HCT116 (cell line): Measurements from ENCODE around the gene B4GALNT4. TPM values are rescaled to one million over a fixed set of nuclear protein-coding genes. Genes with fewer than 3 reads are reported as not detected.

Experiments used
- ATAC-seq: fragments of 200-7000 bp; cut with Tn5 transposase; 2 replicates; pipeline ENCODE4 v1.9.1; 2020; ENCODE audit warnings: mild to moderate bottlenecking, moderate library complexity
- BruUV-seq: library from RNA; stranded (reverse); fragments of 400-500 nt; replicated peaks from 2 replicates; lab custom pipeline; 2021; lab: Mats Ljungman, UMichigan
- CTCF ChIA-PET: fragments of 300-600 bp; sonication (Branson Sonifier 250); formaldehyde crosslinking; loops from one replicate; lab custom pipeline; 2021; ENCODE audit warnings: antibody characterized with exemption; lab: Charles Lee
- POLR2A ChIA-PET: fragments of 300-600, 350-600 bp; sonication (Branson Sonifier 250); formaldehyde crosslinking; loops from one replicate; lab custom pipeline; 2021; ENCODE audit warnings: antibody characterized with exemption; lab: Charles Lee
- RAD21 ChIA-PET, 2 experiments: fragments of 300-600 bp; sonication (Branson Sonifier 250); formaldehyde crosslinking; loops; one replicate each; lab custom pipeline; 2023; ENCODE audit warnings: low total read pairs in 2 of 2; ENCODE audit not compliant: uncharacterized antibody in 2 of 2, unreplicated experiment in 2 of 2, low non-redundant PET in 1 of 2; lab: Charles Lee
- DNase-seq: peaks from one replicate; pipeline ENCODE4 v3.0.0-alpha.2; 2010; ENCODE audit warnings: low read depth, low spot score
- H2AFZ ChIP-seq: fragments of 200-600 bp; shearing (Covaris generic), sonication (generic); 2 replicates; pipeline ENCODE4 v1.6.1; 2017; ENCODE audit warnings: low read depth, mixed run types, mixed read lengths, antibody characterized with exemption, low read length; ENCODE audit not compliant: poor library complexity, severe bottlenecking
- H3K27ac ChIP-seq: 2 replicates; pipeline ENCODE4 v1.5.1; 2012; ENCODE audit warnings: low read depth, low read length
- H3K27me3 ChIP-seq: fragments of 200-600 bp; sonication (generic); 2 replicates; pipeline ENCODE4 v1.6.1; 2016; ENCODE audit warnings: mixed run types, low read length, mixed read lengths; ENCODE audit not compliant: insufficient read depth
- H3K36me3 ChIP-seq, 2 experiments: fragments of 200-500 bp in 1 of 2; fragments of 200-600 bp in 1 of 2; sonication (Bioruptor generic) in 1 of 2; sonication (generic) in 1 of 2; 2 replicates each; pipeline versions ENCODE4 v1.5.1 to v1.6.1; 2014 to 2016; ENCODE audit warnings: low read length in 2 of 2, inconsistent platforms in 1 of 2, mixed read lengths in 1 of 2, mixed run types in 1 of 2; ENCODE audit not compliant: insufficient read depth in 2 of 2, control insufficient read depth in 1 of 2
- H3K4me1 ChIP-seq, 2 experiments: fragments of 200-600 bp in 1 of 2; sonication (generic) in 1 of 2; 2 replicates each; pipeline versions ENCODE4 v1.5.1 to v1.6.1; 2012 to 2017; ENCODE audit warnings: low read length in 2 of 2, inconsistent platforms in 1 of 2, mild to moderate bottlenecking in 1 of 2, mixed read lengths in 1 of 2, mixed run types in 1 of 2, moderate library complexity in 1 of 2; ENCODE audit not compliant: insufficient read depth in 2 of 2, control insufficient read depth in 1 of 2
- H3K4me2 ChIP-seq: fragments of 200-600 bp; sonication (generic); 2 replicates; pipeline ENCODE4 v1.6.1; 2017; ENCODE audit warnings: mixed run types, low read length, mixed read lengths
- H3K4me3 ChIP-seq, 2 experiments: fragments of 200-600 bp in 1 of 2; sonication (generic) in 1 of 2; replicated peaks in 1 of 2; 2 replicates each; pipeline ENCODE4 v1.5.1; 2011 to 2016; ENCODE audit warnings: low read length in 2 of 2, control low read depth in 1 of 2, low read depth in 1 of 2, mild to moderate bottlenecking in 1 of 2, mixed read lengths in 1 of 2, mixed run types in 1 of 2
- H3K79me2 ChIP-seq: fragments of 200-600 bp; sonication (generic); 2 replicates; pipeline ENCODE4 v1.6.1; 2017; ENCODE audit warnings: mild to moderate bottlenecking, mixed run types, low read length, moderate library complexity, mixed read lengths; ENCODE audit not compliant: insufficient read depth
- H3K9ac ChIP-seq: fragments of 200-600 bp; sonication (generic); 2 replicates; pipeline ENCODE4 v1.6.1; 2016; ENCODE audit warnings: low read length, mixed read lengths
- H3K9me2 ChIP-seq: fragments of 200-600 bp; sonication (generic), shearing (Covaris generic); 2 replicates; pipeline ENCODE4 v1.6.1; 2017; ENCODE audit warnings: mixed run types, mild to moderate bottlenecking, moderate library complexity; ENCODE audit not compliant: insufficient read depth
- H3K9me3 ChIP-seq, 2 experiments: fragments of 200-500 bp in 1 of 2; fragments of 200-600 bp in 1 of 2; sonication (Bioruptor generic) in 1 of 2; sonication (generic) in 1 of 2; 2 replicates each; pipeline ENCODE4 v1.6.1; 2014 to 2017; ENCODE audit warnings: low read length in 2 of 2, mixed read lengths in 2 of 2, inconsistent platforms in 1 of 2, low read depth in 1 of 2, mild to moderate bottlenecking in 1 of 2, mixed run types in 1 of 2, moderate library complexity in 1 of 2; ENCODE audit not compliant: control insufficient read depth in 1 of 2, insufficient read depth in 1 of 2
- H4K20me1 ChIP-seq: fragments of 200-600 bp; sonication (generic), shearing (Covaris generic); 2 replicates; pipeline ENCODE4 v1.6.1; 2017; ENCODE audit warnings: mixed run types, mild to moderate bottlenecking, moderate library complexity; ENCODE audit not compliant: insufficient read depth
- CBX3 ChIP-seq: IDR thresholded peaks from 2 replicates; pipeline ENCODE4 v1.6.1; 2012; ENCODE audit warnings: low read depth
- CEBPB ChIP-seq: IDR thresholded peaks from 2 replicates; pipeline ENCODE4 v1.6.1; 2012; ENCODE audit warnings: low read depth
- EGR1 ChIP-seq: IDR thresholded peaks from 2 replicates; pipeline ENCODE4 v1.6.1; 2012; ENCODE audit warnings: low read depth
- ELF1 ChIP-seq: IDR thresholded peaks from 2 replicates; pipeline ENCODE4 v1.6.1; 2012; ENCODE audit warnings: low read depth, borderline replicate concordance
- EZH2 ChIP-seq: fragments of 200-600 bp; sonication (generic); IDR thresholded peaks from 2 replicates; pipeline ENCODE4 v1.6.1; 2017; ENCODE audit warnings: antibody characterized with exemption, mixed run types
- EZH2phosphoT487 ChIP-seq: fragments of 200-600 bp; IDR thresholded peaks from 2 replicates; pipeline ENCODE4 v1.6.1; 2018; ENCODE audit warnings: antibody characterized with exemption, borderline replicate concordance
- FOSL1 ChIP-seq: IDR thresholded peaks from 2 replicates; pipeline ENCODE4 v1.6.1; 2012; ENCODE audit warnings: low read depth
- JUND ChIP-seq: IDR thresholded peaks from 2 replicates; pipeline ENCODE4 v1.6.1; 2012
- POLR2A ChIP-seq: IDR thresholded peaks from 2 replicates; pipeline ENCODE4 v1.7.0; 2011; ENCODE audit warnings: borderline replicate concordance; ENCODE audit not compliant: insufficient read depth, insufficient read length; ENCODE audit errors: extremely low read depth
- RAD21 ChIP-seq: IDR thresholded peaks from 2 replicates; pipeline ENCODE4 v1.6.1; 2012; ENCODE audit warnings: low read depth, mild to moderate bottlenecking
- SIN3A ChIP-seq: IDR thresholded peaks from 2 replicates; pipeline ENCODE4 v1.6.1; 2012; ENCODE audit warnings: low read depth
- SRF ChIP-seq: IDR thresholded peaks from 2 replicates; pipeline ENCODE4 v1.6.1; 2012; ENCODE audit warnings: low read depth
- TCF7L2 ChIP-seq: IDR thresholded peaks from 2 replicates; pipeline ENCODE4 v1.7.0; 2011; ENCODE audit warnings: borderline replicate concordance, inconsistent platforms; ENCODE audit not compliant: insufficient read depth, insufficient read length; ENCODE audit errors: extremely low read depth
- ZFX ChIP-seq: fragments of 450-650 bp; IDR thresholded peaks from 2 replicates; pipeline ENCODE4 v1.6.1; 2017
- ZNF274 ChIP-seq: fragments of 200-500 bp; sonication (Bioruptor generic); IDR thresholded peaks from 2 replicates; pipeline ENCODE4 v1.6.1; 2014; ENCODE audit warnings: mild to moderate bottlenecking, low read depth, low read length, inconsistent platforms
- intact Hi-C: fragments of 100-400 bp; cut with micrococcal nuclease; formaldehyde crosslinking; loops from 2 replicates; pipeline ENCODE4 v1.10.0; 2022
- total RNA-seq: library from RNA; stranded (reverse); gene quantifications from one replicate; pipeline ENCODE4 v1.2.1, GENCODE V29; 2021; ENCODE audit not compliant: unreplicated experiment
- TF ChIP-seq, protein P1 (sequence below): IDR thresholded peaks from 2 replicates; pipeline ENCODE4 v1.6.1; 2012
- TF ChIP-seq, protein P2 (sequence below): IDR thresholded peaks from 2 replicates; pipeline ENCODE4 v1.6.1; 2012
- TF ChIP-seq, protein P3 (sequence below): IDR thresholded peaks from 2 replicates; pipeline ENCODE4 v1.6.1; 2012; ENCODE audit warnings: low read depth
- TF ChIP-seq, protein P4 (sequence below): IDR thresholded peaks from 2 replicates; pipeline ENCODE4 v1.6.1; 2011; ENCODE audit warnings: mild to moderate bottlenecking, low read length, moderate library complexity; ENCODE audit not compliant: insufficient replicate concordance; ENCODE audit errors: extremely low read depth

The B4GALNT4 gene
- total RNA-seq, 1 experiment from 2014 or later: 54.3 TPM

DNA sequence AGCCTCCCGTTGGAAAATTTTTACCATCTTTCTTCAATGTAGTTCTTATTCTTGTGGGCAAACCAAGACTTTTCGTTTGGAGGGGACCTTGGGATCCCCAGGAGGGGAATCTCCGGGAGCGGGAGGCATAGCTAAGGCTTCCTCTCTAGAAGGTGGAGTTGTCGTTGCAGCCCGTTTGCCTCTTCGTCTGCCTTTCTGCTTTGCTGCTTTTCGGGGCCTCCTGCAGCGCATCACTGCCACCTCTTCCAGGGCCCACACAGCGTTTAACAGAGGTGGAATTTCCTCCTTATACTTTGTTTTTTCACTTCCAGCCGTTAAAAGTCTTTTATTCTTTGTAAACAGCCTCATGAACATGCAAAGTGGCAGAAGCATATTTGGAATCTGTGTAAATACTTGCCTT is 45.1 kb upstream of the B4GALNT4 start:
- ChIA-PET POLR2A (no interaction called here), RAD21 (no interaction called here), CTCF (no interaction called here)
- Histone ChIP-seq H3K4me2 (no peak overlapping the region), H4K20me1 (no peaks in the 10 kb centered on the region), H3K9me3 (no peaks in the 10 kb centered on the region), H3K27ac (no peak overlapping the region), H2AFZ (no peak overlapping the region), H3K36me3 (no peaks in the 10 kb centered on the region), H3K27me3 (no peaks in the 10 kb centered on the region), H3K9me2 (no peaks in the 10 kb centered on the region), H3K4me3 (no peak overlapping the region), H3K4me1 (peaks cover 0 to 6% of the 10 kb centered on the region in 2 experiments; a peak in 3 of 4 replicates), H3K79me2 (peaks cover 12% of the 10 kb centered on the region), H3K9ac (no peak overlapping the region)
- ATAC-seq (no peak), DNase-seq (no peak)
- intact Hi-C loops: no loop called here
- no peak for TF ChIP-seq CEBPB
- TF ChIP-seq CBX3: no peak
- TF ChIP-seq ZNF274: no peak
- TF ChIP-seq EZH2phosphoT487: no peak
- TF ChIP-seq, protein P1, sequence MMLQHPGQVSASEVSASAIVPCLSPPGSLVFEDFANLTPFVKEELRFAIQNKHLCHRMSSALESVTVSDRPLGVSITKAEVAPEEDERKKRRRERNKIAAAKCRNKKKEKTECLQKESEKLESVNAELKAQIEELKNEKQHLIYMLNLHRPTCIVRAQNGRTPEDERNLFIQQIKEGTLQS: no peak
- TF ChIP-seq ELF1: no peak
- TF ChIP-seq SIN3A: no peak
- no peak for TF ChIP-seq ZFX
- TF ChIP-seq POLR2A: no peak
- no peak for TF ChIP-seq SRF
- TF ChIP-seq JUND: no peak
- TF ChIP-seq, protein P2, sequence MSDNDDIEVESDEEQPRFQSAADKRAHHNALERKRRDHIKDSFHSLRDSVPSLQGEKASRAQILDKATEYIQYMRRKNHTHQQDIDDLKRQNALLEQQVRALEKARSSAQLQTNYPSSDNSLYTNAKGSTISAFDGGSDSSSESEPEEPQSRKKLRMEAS: no peak
- no peak for TF ChIP-seq FOSL1
- TF ChIP-seq EZH2: no peak
- no peak for TF ChIP-seq EGR1
- TF ChIP-seq TCF7L2: no peak
- TF ChIP-seq, protein P3, sequence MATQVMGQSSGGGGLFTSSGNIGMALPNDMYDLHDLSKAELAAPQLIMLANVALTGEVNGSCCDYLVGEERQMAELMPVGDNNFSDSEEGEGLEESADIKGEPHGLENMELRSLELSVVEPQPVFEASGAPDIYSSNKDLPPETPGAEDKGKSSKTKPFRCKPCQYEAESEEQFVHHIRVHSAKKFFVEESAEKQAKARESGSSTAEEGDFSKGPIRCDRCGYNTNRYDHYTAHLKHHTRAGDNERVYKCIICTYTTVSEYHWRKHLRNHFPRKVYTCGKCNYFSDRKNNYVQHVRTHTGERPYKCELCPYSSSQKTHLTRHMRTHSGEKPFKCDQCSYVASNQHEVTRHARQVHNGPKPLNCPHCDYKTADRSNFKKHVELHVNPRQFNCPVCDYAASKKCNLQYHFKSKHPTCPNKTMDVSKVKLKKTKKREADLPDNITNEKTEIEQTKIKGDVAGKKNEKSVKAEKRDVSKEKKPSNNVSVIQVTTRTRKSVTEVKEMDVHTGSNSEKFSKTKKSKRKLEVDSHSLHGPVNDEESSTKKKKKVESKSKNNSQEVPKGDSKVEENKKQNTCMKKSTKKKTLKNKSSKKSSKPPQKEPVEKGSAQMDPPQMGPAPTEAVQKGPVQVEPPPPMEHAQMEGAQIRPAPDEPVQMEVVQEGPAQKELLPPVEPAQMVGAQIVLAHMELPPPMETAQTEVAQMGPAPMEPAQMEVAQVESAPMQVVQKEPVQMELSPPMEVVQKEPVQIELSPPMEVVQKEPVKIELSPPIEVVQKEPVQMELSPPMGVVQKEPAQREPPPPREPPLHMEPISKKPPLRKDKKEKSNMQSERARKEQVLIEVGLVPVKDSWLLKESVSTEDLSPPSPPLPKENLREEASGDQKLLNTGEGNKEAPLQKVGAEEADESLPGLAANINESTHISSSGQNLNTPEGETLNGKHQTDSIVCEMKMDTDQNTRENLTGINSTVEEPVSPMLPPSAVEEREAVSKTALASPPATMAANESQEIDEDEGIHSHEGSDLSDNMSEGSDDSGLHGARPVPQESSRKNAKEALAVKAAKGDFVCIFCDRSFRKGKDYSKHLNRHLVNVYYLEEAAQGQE: no peak
- TF ChIP-seq, protein P4, sequence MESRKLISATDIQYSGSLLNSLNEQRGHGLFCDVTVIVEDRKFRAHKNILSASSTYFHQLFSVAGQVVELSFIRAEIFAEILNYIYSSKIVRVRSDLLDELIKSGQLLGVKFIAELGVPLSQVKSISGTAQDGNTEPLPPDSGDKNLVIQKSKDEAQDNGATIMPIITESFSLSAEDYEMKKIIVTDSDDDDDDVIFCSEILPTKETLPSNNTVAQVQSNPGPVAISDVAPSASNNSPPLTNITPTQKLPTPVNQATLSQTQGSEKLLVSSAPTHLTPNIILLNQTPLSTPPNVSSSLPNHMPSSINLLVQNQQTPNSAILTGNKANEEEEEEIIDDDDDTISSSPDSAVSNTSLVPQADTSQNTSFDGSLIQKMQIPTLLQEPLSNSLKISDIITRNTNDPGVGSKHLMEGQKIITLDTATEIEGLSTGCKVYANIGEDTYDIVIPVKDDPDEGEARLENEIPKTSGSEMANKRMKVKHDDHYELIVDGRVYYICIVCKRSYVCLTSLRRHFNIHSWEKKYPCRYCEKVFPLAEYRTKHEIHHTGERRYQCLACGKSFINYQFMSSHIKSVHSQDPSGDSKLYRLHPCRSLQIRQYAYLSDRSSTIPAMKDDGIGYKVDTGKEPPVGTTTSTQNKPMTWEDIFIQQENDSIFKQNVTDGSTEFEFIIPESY: no peak
- no peak for TF ChIP-seq RAD21
- no TSS peak for BruUV-seq
